ENCODE measurements around the gene RNASEH1. TPM values are rescaled to one million over a fixed set of nuclear protein-coding genes. Genes with fewer than 3 reads are reported as not detected.
A peak's percentile ranks its signal among the peaks of the same experiment; 100 is the strongest.

RNASEH1 gene
- total and polyA plus RNA-seq, 2 of the 13 experiments (the other 11 are each of a cell fraction or from before 2014, with no cell fraction given): 14.5 to 57.4 TPM

DNA sequence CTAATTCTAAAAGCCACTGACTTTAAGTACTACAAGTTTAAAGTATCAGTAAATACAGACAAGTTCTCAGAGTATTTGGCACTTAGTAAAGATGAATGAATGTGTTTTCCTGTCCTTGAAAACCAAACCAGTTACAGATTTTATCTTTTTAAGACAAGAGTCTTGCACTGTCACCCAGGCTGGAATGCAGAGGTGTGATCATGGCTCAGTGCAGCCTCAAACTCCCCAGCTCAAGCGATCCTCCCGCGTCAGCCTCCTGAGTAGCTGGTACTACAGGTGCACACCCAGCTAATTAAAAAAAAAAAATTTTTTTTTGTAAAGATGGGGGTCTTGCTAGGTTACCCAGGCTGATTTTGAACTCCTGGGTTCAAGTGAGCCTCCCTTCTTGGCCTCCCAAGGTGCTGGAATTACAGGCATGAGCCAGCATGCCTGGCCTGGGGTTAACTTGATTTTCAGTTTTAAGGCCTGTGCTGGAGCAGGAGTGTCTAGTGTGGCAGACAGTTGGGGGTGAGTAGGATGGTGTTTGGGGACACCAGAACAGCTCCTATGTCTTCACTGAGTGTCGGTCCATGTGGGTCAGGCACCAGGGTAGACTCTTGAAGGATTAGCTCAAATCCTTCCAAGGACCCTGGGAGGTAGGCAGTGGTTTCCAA lies 26.6 kb upstream of the RNASEH1 start (continued):
- TF ChIP-seq MAF1 (CRISPR knock-in tag; IDR thresholded peaks at IDR 0.05; ENCODE audit: borderline replicate concordance): 0 out of 2 replicates have a peak, but pooled peaks have one; percentile 3

- Histone ChIP-seq H3K4me2 (ENCODE audit: low read depth, low read length) (no peak overlapping the region), H2AFZ (ENCODE audit: low read length) (no peak overlapping the region), H4K20me1 (ENCODE audit: insufficient read depth, low read length) (peaks cover 28% of the 10 kb centered on the region), H3K79me2 (ENCODE audit: insufficient read depth, low read length) (peaks cover 24% of the 10 kb centered on the region), H3K4me3 (replicated peaks in 1 of 3; ENCODE audit: insufficient read depth in 1 of 3, low read depth in 2 of 3, low read length in 3 of 3) (no peak overlapping the region), H3K9me3 (ENCODE audit: low read length) (no peaks in the 10 kb centered on the region), H3K27ac (ENCODE audit: extremely low read length, insufficient read depth, low read length) (peak overlapping the region; percentile 20), H3K27me3 (ENCODE audit: control insufficient read depth in 1 of 2, insufficient read depth in 2 of 2, low read length in 2 of 2) (no peaks in the 10 kb centered on the region), H3K4me1 (ENCODE audit: insufficient read depth, low read length) (peaks cover 61% of the 10 kb centered on the region), H3K9ac (ENCODE audit: insufficient read depth, low read depth, low read length) (no peak overlapping the region), H3K36me3 (replicated peaks in 1 of 2; ENCODE audit: control insufficient read depth in 1 of 2, insufficient read depth in 2 of 2, low read length in 2 of 2) (peaks cover 15 to 38% of the 10 kb centered on the region in 2 experiments)
- intact Hi-C loops (cut with micrococcal nuclease; ENCODE audit: unreplicated experiment): loop anchor here (2.0 kb wide), 1 partner anchor 67 kb away; no protein-coding TSS in a partner anchor
- in situ Hi-C loops (cut with HindIII; ENCODE audit: extremely low pct_ligation_motif_present, low pct_unique_long_range_greater_than_20kb): no loop called here
- DNase-seq (ENCODE audit: low spot score) (no peak), FAIRE-seq (no peak), ATAC-seq (no peak)
- no TSS peak for BruUV-seq (replicated peaks)
- 95% methylated on average over 6 of the region's 6 CpGs for WGBS (ENCODE audit: low lambda C conversion rate)
- ChIA-PET POLR2A (interaction anchor here (1.1 to 5.4 kb wide), 7 partner anchors 9 to 118 kb away, joined by 3 to 60 read pairs (median 14); partner anchors contain the start of genes RNASEH1 and RPS7), CTCF (ENCODE audit: low intra/inter-chr PET ratio, low total read pairs) (no interaction called here)
- TF ChIP-seq POGK (CRISPR knock-in tag; conservative IDR thresholded peaks at IDR 0.05): no peak
- TF ChIP-seq ZNF616 (CRISPR knock-in tag; IDR thresholded peaks at IDR 0.05; ENCODE audit: low read depth): no peak
- no peak for TF ChIP-seq SIX4 (CRISPR knock-in tag; IDR thresholded peaks at IDR 0.05)
- peak; percentile 20; the same call in 1 of the 2 replicates for TF ChIP-seq POLR2AphosphoS5 (IDR thresholded peaks at IDR 0.05; ENCODE audit: low read depth, low read length)
- no peak for TF ChIP-seq MAFF (IDR thresholded peaks at IDR 0.05; ENCODE audit: low read depth, low read length)
- TF ChIP-seq ZNF331 (CRISPR knock-in tag; IDR thresholded peaks at IDR 0.05): no peak
- TF ChIP-seq RBFOX2 (IDR thresholded peaks at IDR 0.05; ENCODE audit: low read depth, low read length): peak; percentile 40; the same call in 1 of the 2 replicates
- TF ChIP-seq ETV6 (CRISPR knock-in tag; conservative IDR thresholded peaks at IDR 0.05): no peak
- TF ChIP-seq ZNF737 (CRISPR knock-in tag; IDR thresholded peaks at IDR 0.05; ENCODE audit: borderline replicate concordance): no peak
- TF ChIP-seq ZNF224 (CRISPR knock-in tag; IDR thresholded peaks at IDR 0.05): no peak
- TF ChIP-seq PITX1 (CRISPR knock-in tag; IDR thresholded peaks at IDR 0.05): no peak
- TF ChIP-seq, protein P1, sequence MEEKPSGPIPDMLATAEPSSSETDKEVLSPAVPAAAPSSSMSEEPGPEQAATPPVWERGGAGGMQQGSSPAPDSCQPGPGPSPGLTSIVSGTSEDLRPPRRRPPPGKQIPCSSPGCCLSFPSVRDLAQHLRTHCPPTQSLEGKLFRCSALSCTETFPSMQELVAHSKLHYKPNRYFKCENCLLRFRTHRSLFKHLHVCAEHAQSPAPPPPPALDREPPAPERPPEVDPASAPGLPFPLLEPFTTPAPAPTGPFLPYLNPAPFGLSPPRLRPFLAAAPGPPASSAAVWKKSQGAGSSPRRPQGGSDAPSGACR (CRISPR knock-in tag; IDR thresholded peaks at IDR 0.05): no peak
- TF ChIP-seq HNRNPH1 (optimal IDR thresholded peaks at IDR 0.05; ENCODE audit: low read depth, low read length): no peak
- TF ChIP-seq ZNF282 (IDR thresholded peaks at IDR 0.05; ENCODE audit: partially characterized antibody): no peak
- TF ChIP-seq ZFY (CRISPR knock-in tag; IDR thresholded peaks at IDR 0.05): no peak
- TF ChIP-seq DNMT1 (CRISPR knock-in tag; IDR thresholded peaks at IDR 0.05): no peak
- TF ChIP-seq ZNF274 (CRISPR knock-in tag; IDR thresholded peaks at IDR 0.05): no peak
- no peak for TF ChIP-seq E2F5 (CRISPR knock-in tag; conservative IDR thresholded peaks at IDR 0.05)
- TF ChIP-seq EZH2 (conservative IDR thresholded peaks at IDR 0.05; ENCODE audit: low read depth, low read length): no peak
- no peak for TF ChIP-seq KLF16 (CRISPR knock-in tag; IDR thresholded peaks at IDR 0.05)
Observed at GRCh38 chr2:3584076-3584475, 25.9 kb upstream of the RNASEH1 start.

Measured in HepG2 (cell line).